Keratinocyte (primary cell): Measurements from ENCODE around the gene ZBTB40. TPM values are rescaled to one million over a fixed set of nuclear protein-coding genes. Genes with fewer than 3 reads are reported as not detected.

ENCODE experiments used
- DNase-seq: peaks from one replicate; pipeline ENCODE4 v3.0.0-alpha.2; 2011; ENCODE audit warnings: low read depth, missing footprints, low spot score
- FAIRE-seq: peaks from 2 replicates; lab custom pipeline; 2011; peaks lifted over from hg19 to GRCh38; lab: Jason Lieb, UNC
- H2AFZ ChIP-seq: 2 replicates; pipeline ENCODE4 v1.6.0; 2012; ENCODE audit warnings: low read length, control low read depth, inconsistent platforms; ENCODE audit not compliant: control insufficient read depth
- H3K27ac ChIP-seq: 2 replicates; pipeline ENCODE4 v1.5.1; 2011; ENCODE audit warnings: low read length; ENCODE audit not compliant: control insufficient read depth, insufficient read depth
- H3K27me3 ChIP-seq: 3 replicates; pipeline ENCODE4 v1.6.0; 2011; ENCODE audit warnings: low read length; ENCODE audit not compliant: control insufficient read depth, insufficient read depth; ENCODE audit errors: extremely low read depth
- H3K36me3 ChIP-seq, 2 experiments: 2 replicates in 1 of 2; 3 replicates in 1 of 2; pipeline ENCODE4 v1.5.1; 2011; ENCODE audit warnings: low read length in 2 of 2, mild to moderate bottlenecking in 1 of 2; ENCODE audit not compliant: control insufficient read depth in 2 of 2, insufficient read depth in 2 of 2; ENCODE audit errors: extremely low read depth in 1 of 2
- H3K4me1 ChIP-seq: 3 replicates; pipeline ENCODE4 v1.5.1; 2011; ENCODE audit warnings: low read length; ENCODE audit not compliant: control insufficient read depth, insufficient read depth; ENCODE audit errors: extremely low read depth
- H3K4me2 ChIP-seq: 3 replicates; pipeline ENCODE4 v1.6.0; 2011; ENCODE audit warnings: low read depth, low read length; ENCODE audit not compliant: control insufficient read depth, insufficient read depth; ENCODE audit errors: extremely low read depth
- H3K4me3 ChIP-seq, 3 experiments: fragments of 200-600 bp in 1 of 3; sonication (generic) in 1 of 3; 2 replicates in 2 of 3; 3 replicates in 1 of 3; pipeline ENCODE4 v1.5.1; 2011 to 2016; ENCODE audit warnings: low read length in 3 of 3, mild to moderate bottlenecking in 3 of 3, control low read depth in 2 of 3, inconsistent platforms in 1 of 3, low read depth in 1 of 3, mixed read lengths in 1 of 3, mixed run types in 1 of 3, moderate library complexity in 1 of 3; ENCODE audit not compliant: control insufficient read depth in 2 of 3, insufficient read depth in 2 of 3; ENCODE audit errors: extremely low read depth in 1 of 3
- H3K79me2 ChIP-seq: 2 replicates; pipeline ENCODE4 v1.6.0; 2012; ENCODE audit warnings: low read length; ENCODE audit not compliant: control insufficient read depth, insufficient read depth
- H3K9ac ChIP-seq: 3 replicates; pipeline ENCODE4 v1.6.0; 2011; ENCODE audit warnings: low read length; ENCODE audit not compliant: control insufficient read depth, insufficient read depth; ENCODE audit errors: extremely low read depth
- H3K9me1 ChIP-seq: 3 replicates; pipeline ENCODE4 v1.6.0; 2011; ENCODE audit warnings: low read length; ENCODE audit not compliant: control insufficient read depth, insufficient read depth; ENCODE audit errors: extremely low read depth
- H3K9me3 ChIP-seq: 2 replicates; pipeline ENCODE4 v1.5.1; 2012; ENCODE audit warnings: low read depth, low read length; ENCODE audit not compliant: control insufficient read depth
- H4K20me1 ChIP-seq: 3 replicates; pipeline ENCODE4 v1.6.0; 2011; ENCODE audit warnings: low read length; ENCODE audit not compliant: control insufficient read depth, insufficient read depth; ENCODE audit errors: extremely low read depth
- CTCF ChIP-seq, 3 experiments: IDR thresholded peaks in 1 of 3; conservative IDR thresholded peaks in 1 of 3; optimal IDR thresholded peaks in 1 of 3; 2 replicates in 2 of 3; 3 replicates in 1 of 3; pipeline versions ENCODE3 to v1.5.1; 2011; ENCODE audit warnings: low read length in 3 of 3, mild to moderate bottlenecking in 3 of 3, moderate library complexity in 2 of 3, control low read depth in 1 of 3, inconsistent platforms in 1 of 3; ENCODE audit not compliant: insufficient read depth in 2 of 3; ENCODE audit errors: extremely low read depth in 1 of 3
- EZH2 ChIP-seq: IDR thresholded peaks from one replicate; pipeline ENCODE4 v1.6.1; 2012; ENCODE audit warnings: inconsistent platforms, mild to moderate bottlenecking, low read length, moderate library complexity
- dilution Hi-C: fragments of 300-500 bp; cut with MboI; formaldehyde crosslinking; loops from one replicate; pipeline ENCODE4 v1.7.0; 2020; ENCODE audit warnings: low sequenced_read_pairs; ENCODE audit not compliant: extremely low pct_ligation_motif_present
- polyA plus RNA-seq, 5 experiments: library from polyadenylated mRNA; depleted of rRNA in 3 of 5; stranded (reverse) in 3 of 5; stranded (forward) in 1 of 5; unstranded in 1 of 5; fragments of >200 nt; gene quantifications; 1 replicate in 1 of 5; 2 replicates in 3 of 5; 3 replicates in 1 of 5; pipeline versions ENCODE4 v1.2.1 to v1.2.3, GENCODE V29; 2011 to 2012; ENCODE audit warnings: missing spikeins in 2 of 5, low read depth in 1 of 5, low replicate concordance in 1 of 5

The ZBTB40 gene
- polyA plus RNA-seq, 1 donor (not counting 4 experiments of a cell fraction or from before 2014, with no cell fraction given), result 5.0 TPM

GRCh38 chr1:22551591-22551990, 99.9 kb downstream of the ZBTB40 start:
- Histone ChIP-seq H3K79me2 (no peaks in the 10 kb centered on the region), H4K20me1 (no peaks in the 10 kb centered on the region), H3K4me2 (no peak overlapping the region), H3K9me1 (no peaks in the 10 kb centered on the region), H2AFZ (no peak overlapping the region), H3K27ac (no peak overlapping the region), H3K4me1 (peaks cover 2% of the 10 kb centered on the region), H3K9ac (no peak overlapping the region), H3K4me3 (no peak overlapping the region), H3K36me3 (no peaks in the 10 kb centered on the region), H3K9me3 (no peaks in the 10 kb centered on the region), H3K27me3 (peaks cover 65% of the 10 kb centered on the region)
- DNase-seq (no peak), FAIRE-seq (no peak)
- dilution Hi-C loops, result no loop called here
- TF ChIP-seq CTCF (optimal IDR thresholded peaks at IDR 0.05 in 1 of 3, IDR thresholded peaks at IDR 0.05 in 1 of 3, conservative IDR thresholded peaks at IDR 0.05 in 1 of 3; ENCODE audit: extremely low read depth in 1 of 3, insufficient read depth in 2 of 3, low read length in 3 of 3) (no peak), EZH2 (no peak)

GRCh38 chr1:22552021-22552420, 100.4 kb downstream of the ZBTB40 start:
- peaks cover 60% of the 10 kb centered on the region for H3K27me3 ChIP-seq

More at GRCh38 chr1:22552021-22552420, 100.4 kb downstream of the ZBTB40 start:
- Histone ChIP-seq H3K27ac (no peak overlapping the region), H3K9me1 (no peaks in the 10 kb centered on the region), H3K4me3 (no peak overlapping the region), H3K79me2 (no peaks in the 10 kb centered on the region), H2AFZ (no peak overlapping the region), H3K4me2 (no peak overlapping the region), H3K4me1 (peaks cover 6% of the 10 kb centered on the region), H4K20me1 (no peaks in the 10 kb centered on the region), H3K9ac (no peak overlapping the region), H3K9me3 (no peaks in the 10 kb centered on the region), H3K36me3 (no peaks in the 10 kb centered on the region)
- no peak for TF ChIP-seq CTCF (optimal IDR thresholded peaks at IDR 0.05 in 1 of 3, IDR thresholded peaks at IDR 0.05 in 1 of 3, conservative IDR thresholded peaks at IDR 0.05 in 1 of 3; ENCODE audit: extremely low read depth in 1 of 3, insufficient read depth in 2 of 3, low read length in 3 of 3)
- TF ChIP-seq EZH2, result no peak
- FAIRE-seq, result no peak
- no peak for DNase-seq
- dilution Hi-C loops, result no loop called here
